ENCODE results near the gene KRT26.

KRT26 gene

DNA sequence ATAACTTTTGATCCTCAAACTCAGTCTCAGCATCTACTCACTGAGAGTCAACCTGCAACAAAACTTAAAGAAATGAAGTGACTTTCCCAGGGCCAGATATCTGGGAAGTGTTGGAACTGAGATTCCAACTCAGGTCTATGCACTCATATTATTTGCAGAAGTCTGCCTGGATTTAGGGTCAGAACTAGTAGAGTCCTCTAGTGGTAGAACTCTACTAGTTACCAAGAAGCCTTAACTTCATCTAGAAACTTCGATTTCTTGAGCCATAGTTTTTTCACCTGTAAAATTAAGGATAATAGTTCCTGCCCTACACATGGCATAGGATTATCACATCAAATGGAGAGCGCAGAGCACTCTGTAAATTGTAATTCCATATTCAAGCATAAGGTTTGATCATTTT, 45.1 kb downstream of the KRT26 start:
- peak; percentile 5 for DNase-seq

DNA sequence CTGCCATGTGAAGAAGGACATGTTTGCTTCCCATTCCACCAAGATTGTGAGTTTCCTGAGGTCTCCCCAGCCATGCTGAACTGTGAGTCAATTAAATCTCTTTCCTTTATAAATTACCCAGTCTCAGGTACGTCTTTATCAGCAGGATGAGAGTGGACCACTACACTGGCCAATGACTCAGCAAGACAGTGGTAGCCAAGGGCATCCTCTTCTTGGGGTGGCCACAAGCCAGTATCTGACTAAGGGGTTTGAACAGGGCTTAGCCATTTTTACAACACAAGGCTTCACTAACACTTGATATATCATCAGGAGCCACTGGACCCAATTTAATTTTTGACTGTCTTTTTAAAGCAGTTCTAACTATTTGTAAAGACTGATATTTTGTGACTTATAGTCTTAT, 47.3 kb downstream of the KRT26 start:
- DNase-seq = no peak

DNA sequence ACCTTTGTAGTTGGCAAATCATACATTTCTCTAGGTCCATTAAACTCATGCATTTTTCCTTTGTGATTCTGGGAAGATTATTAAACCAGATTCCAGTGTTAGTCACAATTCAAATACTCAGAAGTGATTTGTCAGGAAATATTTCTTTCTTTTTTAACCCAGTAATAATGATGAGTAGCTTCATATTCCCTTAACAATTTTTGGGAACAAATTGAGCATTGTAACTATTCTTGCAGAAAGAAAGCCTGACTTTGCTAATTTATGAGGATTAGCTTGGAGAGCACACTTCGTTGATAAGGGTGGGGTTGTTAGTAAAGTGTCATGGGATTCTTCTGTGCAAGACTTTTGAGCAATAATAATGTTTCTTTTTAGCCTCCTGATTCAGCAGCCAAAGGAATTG, 49.8 kb downstream of the KRT26 start:
- DNase-seq = no peak

DNA sequence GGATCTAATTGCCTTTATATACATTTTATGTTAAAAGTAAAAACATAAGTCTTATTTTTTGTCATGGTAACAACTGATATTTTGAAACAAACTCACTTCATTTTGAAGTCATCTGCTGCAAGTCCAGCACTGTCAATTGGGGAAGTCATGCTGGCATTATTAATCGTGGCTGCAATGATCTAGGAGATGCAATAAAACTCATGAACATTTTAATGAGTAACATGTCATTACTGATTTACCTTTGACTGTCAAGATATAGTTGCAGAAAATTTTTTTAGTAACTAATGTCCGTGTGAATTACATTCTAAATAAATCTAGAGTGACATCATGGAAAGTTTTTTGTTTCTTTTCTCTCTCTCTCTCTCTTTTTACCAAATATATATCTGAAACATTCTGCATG, 51.1 kb downstream of the KRT26 start:
- no peak for DNase-seq

DNA sequence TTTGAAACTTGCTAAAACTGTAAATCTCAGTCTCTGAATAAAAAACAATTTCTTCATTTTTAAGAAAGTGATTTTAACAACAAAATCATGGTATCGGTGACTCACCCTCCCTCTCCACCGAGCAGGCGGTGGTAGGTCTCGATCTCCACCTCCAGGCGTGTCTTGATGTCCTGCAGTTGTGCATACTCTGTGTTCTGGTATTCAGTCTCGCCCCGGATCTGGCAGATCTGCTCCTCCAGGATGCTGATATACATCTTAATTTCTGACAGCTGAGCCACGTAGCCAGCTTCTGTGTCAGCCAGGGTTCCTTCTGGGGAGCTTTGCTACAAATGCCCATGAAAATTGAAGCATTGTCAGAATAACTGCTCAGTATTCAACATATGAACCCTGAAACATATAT, 53.1 kb downstream of the KRT26 start:
- no peak for DNase-seq

DNA sequence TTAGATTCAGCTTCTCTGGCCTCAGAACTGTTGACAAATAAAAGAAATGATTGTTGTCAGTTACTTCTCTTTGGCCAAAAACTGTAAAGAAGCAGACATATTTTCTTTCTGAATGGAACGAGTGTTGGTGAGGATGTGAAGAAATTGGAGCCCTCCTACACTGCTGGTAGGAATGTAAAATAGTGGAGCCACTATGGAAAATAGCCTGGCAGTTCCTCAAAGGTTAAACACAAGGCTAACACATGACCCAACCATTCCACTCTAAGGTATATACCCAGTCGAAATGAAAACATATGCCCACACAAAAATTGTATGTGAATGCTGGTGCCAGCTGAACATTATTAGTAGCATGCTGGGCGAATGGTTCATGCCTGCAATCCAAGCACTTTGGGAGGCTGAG, 54.2 kb downstream of the KRT26 start:
- DNase-seq = no peak
